Measurements from ENCODE around the gene CENATAC.

DNA sequence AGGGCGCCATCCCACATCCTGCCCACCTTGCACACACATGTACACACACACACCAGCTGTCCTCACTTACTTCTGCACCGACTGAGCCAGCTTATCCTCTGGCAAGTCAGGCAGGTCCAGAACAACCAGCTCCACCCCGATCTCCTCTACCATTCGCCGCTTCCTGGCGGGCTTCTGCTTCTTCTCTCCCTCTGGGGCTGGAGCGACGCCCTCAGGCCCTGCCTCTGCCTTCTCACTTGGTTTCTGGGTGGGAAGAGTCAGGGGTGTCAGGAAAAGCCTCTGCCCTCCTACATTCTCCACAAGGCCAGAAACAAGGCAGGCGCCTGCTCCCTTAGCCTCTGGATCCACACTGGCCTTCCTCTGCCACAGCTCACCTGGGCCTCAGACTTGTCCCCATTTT lies 50.7 kb downstream of the CENATAC start:
- TF ChIP-seq, protein P1, sequence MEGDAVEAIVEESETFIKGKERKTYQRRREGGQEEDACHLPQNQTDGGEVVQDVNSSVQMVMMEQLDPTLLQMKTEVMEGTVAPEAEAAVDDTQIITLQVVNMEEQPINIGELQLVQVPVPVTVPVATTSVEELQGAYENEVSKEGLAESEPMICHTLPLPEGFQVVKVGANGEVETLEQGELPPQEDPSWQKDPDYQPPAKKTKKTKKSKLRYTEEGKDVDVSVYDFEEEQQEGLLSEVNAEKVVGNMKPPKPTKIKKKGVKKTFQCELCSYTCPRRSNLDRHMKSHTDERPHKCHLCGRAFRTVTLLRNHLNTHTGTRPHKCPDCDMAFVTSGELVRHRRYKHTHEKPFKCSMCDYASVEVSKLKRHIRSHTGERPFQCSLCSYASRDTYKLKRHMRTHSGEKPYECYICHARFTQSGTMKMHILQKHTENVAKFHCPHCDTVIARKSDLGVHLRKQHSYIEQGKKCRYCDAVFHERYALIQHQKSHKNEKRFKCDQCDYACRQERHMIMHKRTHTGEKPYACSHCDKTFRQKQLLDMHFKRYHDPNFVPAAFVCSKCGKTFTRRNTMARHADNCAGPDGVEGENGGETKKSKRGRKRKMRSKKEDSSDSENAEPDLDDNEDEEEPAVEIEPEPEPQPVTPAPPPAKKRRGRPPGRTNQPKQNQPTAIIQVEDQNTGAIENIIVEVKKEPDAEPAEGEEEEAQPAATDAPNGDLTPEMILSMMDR (conservative IDR thresholded peaks at IDR 0.05) = no peak
- TF ChIP-seq EZH2 (IDR thresholded peaks at IDR 0.05; ENCODE audit: low read depth) = no peak

All from PC-9 (cell line).